Mucosa of rectum (tissue), 2 donors: ENCODE measurements around the gene PPP2R5B.

ENCODE experiments used
- H3K27ac ChIP-seq, 2 donors: one replicate each; pipeline ENCODE4 v1.7.0; 2013; ENCODE audit warnings: inconsistent platforms in 2 of 2, low read depth in 2 of 2, low read length in 2 of 2
- H3K27me3 ChIP-seq, 2 donors: one replicate each; pipeline ENCODE4 v1.7.0; 2013; ENCODE audit warnings: low read length in 2 of 2; ENCODE audit not compliant: control insufficient read depth in 2 of 2, insufficient read depth in 2 of 2
- H3K36me3 ChIP-seq, 2 donors: one replicate each; pipeline ENCODE4 v1.7.0; 2013; ENCODE audit warnings: low read length in 2 of 2; ENCODE audit not compliant: control insufficient read depth in 2 of 2, insufficient read depth in 2 of 2
- H3K4me1 ChIP-seq, 2 donors: one replicate each; pipeline ENCODE4 v1.7.0; 2013; ENCODE audit warnings: low read length in 2 of 2, mild to moderate bottlenecking in 1 of 2; ENCODE audit not compliant: control insufficient read depth in 2 of 2, insufficient read depth in 2 of 2
- H3K4me3 ChIP-seq, 2 donors: one replicate each; pipeline ENCODE4 v1.7.0; 2013; ENCODE audit warnings: low read length in 2 of 2
- H3K9ac ChIP-seq, 2 donors: one replicate each; pipeline ENCODE4 v1.7.0; 2013; ENCODE audit warnings: low read length in 2 of 2, low read depth in 1 of 2, mild to moderate bottlenecking in 1 of 2
- H3K9me3 ChIP-seq, 2 donors: one replicate each; pipeline ENCODE4 v1.7.0; 2013; ENCODE audit warnings: low read length in 2 of 2; ENCODE audit not compliant: control insufficient read depth in 2 of 2
- donor health status: healthy.
- donor health status: Normal muscosa, but diverticular disease.

Gene PPP2R5B

GRCh38 chr11:64923944-64924909, at the start of gene PPP2R5B:
Gene PPP2R5B (plus strand): TSS chr11:64924689. CDS start chr11:64925735, 1,046 bp downstream.
- peak within 1 kb of the TSS; percentile 83 to 93 for H3K27ac ChIP-seq
- H3K4me3 ChIP-seq = peak within 1 kb of the TSS; percentile 90 to 92
- peak within 1 kb of the TSS; percentile 86 to 91 for H3K9ac ChIP-seq
- H3K4me1 ChIP-seq = peaks cover 12 to 18% of the 10 kb centered on the region in 2 donors
- H3K9me3 ChIP-seq = no peaks in the 10 kb centered on the region
- no peaks in the 10 kb centered on the region for H3K27me3 ChIP-seq
- peaks cover 3 to 6% of the 10 kb centered on the region in 2 donors for H3K36me3 ChIP-seq

GRCh38 chr11:64875369-64876228, 48.9 kb upstream of the PPP2R5B start:
- Histone ChIP-seq H3K4me1 (peaks cover 68 to 73% of the 10 kb centered on the region in 2 donors), H3K27me3 (no peaks in the 10 kb centered on the region), H3K27ac (peak overlapping the region; percentile 36 to 94), H3K9ac (peak overlapping the region; percentile 96), H3K4me3 (peak overlapping the region; percentile 97 to 99), H3K9me3 (no peaks in the 10 kb centered on the region), H3K36me3 (peaks cover 20 to 30% of the 10 kb centered on the region in 2 donors)

GRCh38 chr11:64876229-64876750, 48.2 kb upstream of the PPP2R5B start:
- Histone ChIP-seq H3K27me3 (no peaks in the 10 kb centered on the region), H3K36me3 (peaks cover 15 to 24% of the 10 kb centered on the region in 2 donors), H3K4me1 (peaks cover 62 to 70% of the 10 kb centered on the region in 2 donors), H3K4me3 (peak overlapping the region; percentile 97 to 99), H3K27ac (peak overlapping the region; percentile 84 to 94), H3K9ac (peak overlapping the region; percentile 96), H3K9me3 (no peaks in the 10 kb centered on the region)

- H3K4me3 ChIP-seq = peak overlapping the region; percentile 97 to 99
- H3K36me3 ChIP-seq = peaks cover 14 to 19% of the 10 kb centered on the region in 2 donors
- peaks cover 56 to 64% of the 10 kb centered on the region in 2 donors for H3K4me1 ChIP-seq
- peak overlapping the region; percentile 96 for H3K9ac ChIP-seq
- no peaks in the 10 kb centered on the region for H3K27me3 ChIP-seq
- no peaks in the 10 kb centered on the region for H3K9me3 ChIP-seq
- H3K27ac ChIP-seq = peak overlapping the region; percentile 84 to 94
Measured at GRCh38 chr11:64876835-64877341, 47.6 kb upstream of the PPP2R5B start.

GRCh38 chr11:64877390-64878222, 46.9 kb upstream of the PPP2R5B start:
- Histone ChIP-seq H3K27me3 (no peaks in the 10 kb centered on the region), H3K4me1 (peaks cover 49 to 59% of the 10 kb centered on the region in 2 donors), H3K9ac (peak overlapping the region; percentile 96)

GRCh38 chr11:64878223-64878493, 46.3 kb upstream of the PPP2R5B start:
- H3K9ac ChIP-seq = peak overlapping the region; percentile 96
- no peaks in the 10 kb centered on the region for H3K27me3 ChIP-seq
- no peaks in the 10 kb centered on the region for H3K9me3 ChIP-seq
- peak overlapping the region; percentile 84 to 94 for H3K27ac ChIP-seq
- H3K36me3 ChIP-seq = peaks cover 10 to 13% of the 10 kb centered on the region in 2 donors
- peak overlapping the region; percentile 97 to 99 for H3K4me3 ChIP-seq
- H3K4me1 ChIP-seq = peaks cover 45 to 53% of the 10 kb centered on the region in 2 donors

More at GRCh38 chr11:64877390-64878222, 46.9 kb upstream of the PPP2R5B start:
- peak overlapping the region; percentile 84 to 94 for H3K27ac ChIP-seq
- peaks cover 14 to 17% of the 10 kb centered on the region in 2 donors for H3K36me3 ChIP-seq
- peak overlapping the region; percentile 97 to 99 for H3K4me3 ChIP-seq
- H3K9me3 ChIP-seq = no peaks in the 10 kb centered on the region

GRCh38 chr11:64878494-64879243, 45.8 kb upstream of the PPP2R5B start, which contains the start of gene EHD1:
Gene EHD1 (minus strand): TSS chr11:64878621. CDS start chr11:64878464, 157 bp downstream.
- Histone ChIP-seq H3K36me3 (peaks cover 7 to 8% of the 10 kb centered on the region in 2 donors), H3K9ac (peak within 1 kb of the TSS; percentile 96 to 98), H3K9me3 (no peaks in the 10 kb centered on the region), H3K27me3 (no peaks in the 10 kb centered on the region), H3K27ac (peak within 1 kb of the TSS; percentile 94 to 96), H3K4me3 (peak within 1 kb of the TSS; percentile 97 to 99), H3K4me1 (peaks cover 41 to 50% of the 10 kb centered on the region in 2 donors)

- peaks cover 39 to 48% of the 10 kb centered on the region in 2 donors for H3K4me1 ChIP-seq
Measured at GRCh38 chr11:64879244-64879900, 45.1 kb upstream of the PPP2R5B start.

More at GRCh38 chr11:64879244-64879900, 45.1 kb upstream of the PPP2R5B start:
- Histone ChIP-seq H3K9me3 (no peaks in the 10 kb centered on the region), H3K27ac (peak overlapping the region; percentile 94 to 96), H3K9ac (peak overlapping the region; percentile 88 to 98), H3K36me3 (peaks cover 4 to 7% of the 10 kb centered on the region in 2 donors), H3K27me3 (no peaks in the 10 kb centered on the region), H3K4me3 (peak overlapping the region; percentile 85 to 86)
